HG03521 (cell line): ENCODE measurements around the gene MORC2.

Experiments used
- ATAC-seq: cut with Tn5 transposase; IDR thresholded peaks from one replicate; pipeline ENCODE4 v1.9.1; 2021; ENCODE audit warnings: mild to moderate bottlenecking, moderate library complexity; ENCODE audit not compliant: unreplicated experiment

Gene MORC2

DNA sequence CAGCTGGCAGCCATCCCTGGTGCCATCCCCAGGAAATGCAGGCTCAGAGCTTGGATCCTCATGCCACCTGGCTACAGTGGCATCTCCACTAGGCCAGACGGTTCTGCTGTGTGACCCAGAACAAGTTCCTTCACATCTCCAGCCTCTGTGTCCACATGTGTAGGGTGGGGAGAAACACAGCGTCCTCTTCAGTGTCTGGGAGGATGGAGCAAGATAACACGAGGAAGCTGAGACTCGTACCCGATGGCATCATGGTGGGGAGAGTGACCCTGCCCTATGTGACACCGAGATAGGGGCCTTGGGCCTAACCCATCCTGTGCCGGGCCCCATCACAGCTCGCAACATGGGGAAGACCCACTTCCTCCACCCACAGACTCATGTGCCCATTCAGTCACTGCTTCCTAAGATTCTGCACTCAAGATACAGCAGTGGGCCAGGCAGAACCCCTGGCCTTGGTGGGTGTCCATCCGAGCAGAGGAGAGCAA, 78.5 kb downstream of the MORC2 start:
- ATAC-seq: no peak

DNA sequence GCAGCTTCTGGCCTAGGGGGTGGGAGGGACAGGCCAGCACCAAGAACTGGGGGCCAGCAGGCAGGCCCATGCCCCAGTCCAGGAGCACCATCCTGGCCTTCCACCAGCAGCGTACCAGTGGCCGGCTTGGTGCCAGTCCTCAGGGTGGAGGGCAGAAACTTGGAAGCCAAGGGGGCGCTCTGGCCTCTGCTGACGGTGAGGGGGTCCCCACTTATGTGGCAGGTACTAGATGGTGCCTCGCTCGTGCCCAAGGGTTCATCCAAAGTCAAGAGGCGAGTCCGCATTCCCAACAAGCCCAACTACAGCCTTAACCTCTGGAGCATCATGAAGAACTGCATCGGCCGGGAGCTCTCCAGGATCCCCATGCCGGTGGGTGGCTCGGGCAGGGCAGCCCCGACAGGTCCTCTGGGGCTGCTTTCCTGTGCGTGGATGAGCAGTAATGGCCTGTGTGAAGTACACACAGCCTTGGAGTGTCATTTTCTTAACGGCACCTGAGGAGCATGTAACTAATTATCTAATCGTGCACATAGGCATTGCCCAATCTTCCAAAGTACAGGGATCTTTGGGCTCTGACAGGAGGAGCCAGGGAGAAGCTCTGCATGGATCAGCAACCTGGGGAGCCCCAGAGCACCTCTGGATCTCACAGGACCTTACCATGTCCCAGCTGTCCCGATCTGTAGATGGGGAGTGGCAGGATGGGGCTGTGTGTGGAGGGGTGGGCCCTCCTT, 79.1 kb downstream of the MORC2 start:
- ATAC-seq: no peak

DNA sequence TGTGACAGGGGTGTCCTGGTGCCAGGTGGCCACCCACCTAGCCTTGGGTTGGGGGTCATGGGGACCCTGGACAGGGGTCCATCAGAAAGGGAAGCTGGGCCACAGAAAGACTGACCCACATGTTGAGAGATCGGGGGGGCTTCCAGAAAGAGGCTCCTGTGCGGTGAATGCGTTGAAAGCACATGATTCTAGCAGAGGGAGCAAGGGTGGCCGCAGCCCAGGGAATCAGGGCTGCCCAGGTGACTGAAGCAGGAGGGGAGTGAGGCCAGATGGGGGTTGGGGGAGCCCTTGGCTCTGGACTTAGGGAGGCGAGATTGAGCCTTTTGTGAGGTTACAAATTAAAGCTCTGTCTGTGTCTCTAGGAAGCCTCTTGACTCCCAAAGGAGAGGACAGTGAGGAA, 80.7 kb downstream of the MORC2 start:
- no peak for ATAC-seq

DNA sequence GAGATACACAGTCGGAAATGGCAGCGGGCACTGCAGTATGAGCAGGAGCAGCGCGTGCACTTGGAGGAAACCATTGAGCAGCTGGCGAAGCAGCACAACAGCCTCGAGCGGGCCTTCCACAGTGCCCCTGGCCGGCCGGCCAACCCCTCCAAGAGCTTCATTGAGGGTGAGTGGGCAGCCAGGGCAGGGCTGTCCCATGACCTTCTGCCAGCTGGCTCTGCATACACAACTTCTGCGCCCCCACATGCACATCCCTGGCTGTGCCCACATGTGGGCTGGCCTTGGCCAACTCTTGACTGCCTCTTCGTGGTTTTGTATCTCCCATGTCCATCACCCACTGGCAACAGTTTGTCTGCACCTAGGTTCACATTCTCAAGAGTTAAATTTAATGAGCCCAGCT, 81.1 kb downstream of the MORC2 start:
- no peak for ATAC-seq

DNA sequence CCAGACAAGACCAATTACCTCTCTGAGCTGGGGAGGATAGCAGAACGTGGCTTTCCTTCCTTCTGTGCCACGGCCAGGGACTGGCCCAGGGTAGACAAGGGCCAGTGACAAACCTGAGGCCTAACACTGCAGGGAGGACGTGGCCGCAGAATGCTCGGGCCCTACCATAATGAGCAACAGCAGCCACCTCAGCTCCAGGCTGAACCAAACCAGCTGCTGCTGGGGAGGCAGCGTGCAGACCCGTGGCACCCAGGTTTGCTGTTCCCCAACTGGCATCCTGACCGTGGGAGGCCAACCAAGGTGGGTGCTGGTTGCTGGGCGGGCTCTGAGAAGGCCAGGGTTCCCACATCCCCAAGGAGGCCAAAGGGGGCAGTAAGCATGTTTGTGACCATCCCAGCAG, 83.0 kb downstream of the MORC2 start:
- ATAC-seq: no peak

DNA sequence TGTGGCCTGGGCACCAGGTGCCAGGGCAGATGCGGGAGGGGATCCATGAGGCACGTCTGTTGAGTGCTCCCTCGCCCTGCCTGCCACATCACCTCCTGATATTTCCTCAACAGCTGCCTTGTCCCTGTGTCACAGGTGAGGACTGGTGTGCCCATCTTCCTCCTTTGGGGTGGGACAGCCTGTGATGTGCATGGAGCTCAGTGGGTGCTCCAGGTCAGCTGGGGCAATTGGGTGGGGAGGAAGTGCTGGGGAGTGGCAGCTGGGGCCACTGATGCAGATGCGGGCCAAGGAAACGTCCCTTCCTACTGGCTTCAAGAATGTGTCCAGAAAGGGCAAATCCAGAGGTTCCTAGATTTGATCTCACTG, 83.6 kb downstream of the MORC2 start:
- ATAC-seq: no peak

DNA sequence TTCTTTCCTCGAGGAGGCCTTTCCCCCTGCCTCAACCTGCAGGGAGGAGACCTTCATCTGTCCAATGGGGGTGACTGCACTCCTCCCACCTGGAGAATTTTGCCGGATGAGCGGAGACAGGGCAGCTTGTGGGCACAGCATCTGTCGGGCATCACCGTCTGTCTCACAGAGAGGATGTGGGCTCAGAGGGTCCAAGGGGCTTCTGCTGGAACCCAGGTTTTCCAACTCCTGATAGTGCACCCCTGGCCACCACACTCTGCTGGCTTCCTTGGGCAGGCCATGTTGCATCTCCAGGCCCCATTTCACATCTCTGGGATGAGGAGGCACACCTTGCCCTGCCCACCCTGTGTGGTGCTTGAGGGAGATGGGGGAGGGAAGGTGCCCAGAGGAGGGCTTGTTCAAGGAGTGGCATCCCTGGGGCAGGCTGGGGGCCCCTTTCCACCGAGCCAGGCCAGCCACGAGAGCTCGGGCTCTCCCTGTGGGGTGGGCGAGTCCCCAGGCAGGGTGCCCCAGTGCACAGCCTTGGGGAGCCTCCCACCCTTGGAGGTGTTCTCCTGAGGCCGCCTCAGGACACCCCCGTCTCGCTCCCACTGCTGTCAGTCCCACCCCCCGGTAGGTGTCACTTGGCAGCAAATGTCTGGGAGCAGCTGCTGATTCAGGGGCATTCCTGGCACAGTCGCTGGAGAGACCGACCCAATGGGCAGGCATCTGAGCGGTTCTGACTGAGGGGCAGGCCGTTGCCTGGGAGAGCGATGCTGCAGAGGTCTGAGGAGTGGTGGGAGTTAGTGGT, 84.2 kb downstream of the MORC2 start:
- ATAC-seq: no peak

DNA sequence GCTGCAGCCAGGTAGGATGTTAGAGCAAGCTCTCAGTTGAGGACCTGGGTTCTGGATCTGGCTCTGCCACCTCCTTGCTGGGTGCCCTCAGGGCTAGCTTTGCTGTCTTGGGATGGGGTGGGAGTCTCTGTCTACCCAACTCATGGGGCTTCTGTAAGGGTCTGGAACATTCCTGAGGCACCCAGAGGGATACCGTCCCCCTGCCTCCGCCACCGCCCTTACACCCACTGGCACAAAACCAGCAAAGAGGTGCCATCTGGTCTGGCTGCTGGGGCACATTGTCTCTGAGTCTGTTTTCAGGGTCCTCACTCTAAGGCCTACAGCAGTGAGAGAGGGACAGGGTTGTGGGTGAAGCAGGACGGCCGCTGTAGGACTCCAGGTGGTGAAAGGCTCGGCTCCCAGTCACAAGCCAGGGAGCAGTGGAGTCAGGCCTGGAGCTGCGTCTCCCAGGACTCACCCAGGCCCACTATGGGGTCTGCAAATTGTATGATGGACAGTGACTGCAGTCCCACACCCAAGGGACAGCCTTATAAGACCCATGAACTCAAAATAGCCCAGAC, 84.9 kb downstream of the MORC2 start:
- ATAC-seq: no peak

DNA sequence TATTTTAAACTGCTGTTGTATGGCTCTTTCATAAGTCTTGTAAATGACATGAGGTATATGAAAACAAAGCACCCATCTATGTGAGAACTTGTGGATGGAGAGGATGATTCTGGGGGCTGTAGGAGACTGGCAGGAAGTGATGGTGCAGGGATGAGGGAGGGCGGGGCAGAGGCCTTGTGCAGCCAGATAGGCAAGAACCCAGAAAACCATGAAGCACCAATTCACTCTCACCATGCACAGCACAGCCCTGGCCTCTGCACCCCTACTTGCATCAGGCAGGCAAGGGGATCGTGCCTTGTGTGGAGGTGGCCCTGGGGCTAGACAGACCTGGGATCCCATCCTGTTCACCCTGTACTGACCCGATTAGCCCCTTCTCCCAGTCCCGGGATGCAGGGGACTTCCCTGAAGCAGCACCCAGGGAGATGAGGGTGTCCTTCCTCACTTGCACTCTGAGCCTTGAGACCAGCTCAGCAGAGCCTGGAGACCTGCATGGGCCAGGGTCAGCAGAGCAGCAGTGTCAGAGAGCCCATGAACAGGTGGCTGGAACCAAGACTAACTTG, 85.5 kb downstream of the MORC2 start:
- no peak for ATAC-seq

DNA sequence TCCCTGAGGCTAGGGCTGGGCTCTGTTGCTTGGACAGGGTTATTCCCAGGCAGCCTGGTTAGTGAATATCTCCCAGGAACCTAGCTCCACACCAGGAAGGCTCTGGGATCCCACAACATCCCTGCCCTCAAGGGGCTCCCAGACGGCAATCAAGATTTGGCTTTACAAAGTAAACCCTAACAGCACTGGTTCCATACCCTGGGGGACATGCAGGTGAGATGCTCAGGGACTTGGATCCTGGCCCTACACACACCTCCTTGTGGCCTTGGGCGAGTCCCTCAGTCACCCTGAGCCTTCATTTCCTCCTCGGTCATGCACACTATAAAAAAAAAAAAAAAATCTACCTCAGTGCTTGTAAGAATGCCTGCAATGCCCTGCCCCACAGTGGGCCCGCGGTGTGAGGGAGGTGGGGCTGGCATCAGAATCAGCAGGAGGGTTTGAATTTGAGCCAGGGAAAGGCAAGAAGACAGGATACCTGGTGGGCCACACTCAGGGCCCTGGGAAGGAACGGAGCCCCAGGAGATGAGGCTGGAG, 86.3 kb downstream of the MORC2 start:
- ATAC-seq: no peak

DNA sequence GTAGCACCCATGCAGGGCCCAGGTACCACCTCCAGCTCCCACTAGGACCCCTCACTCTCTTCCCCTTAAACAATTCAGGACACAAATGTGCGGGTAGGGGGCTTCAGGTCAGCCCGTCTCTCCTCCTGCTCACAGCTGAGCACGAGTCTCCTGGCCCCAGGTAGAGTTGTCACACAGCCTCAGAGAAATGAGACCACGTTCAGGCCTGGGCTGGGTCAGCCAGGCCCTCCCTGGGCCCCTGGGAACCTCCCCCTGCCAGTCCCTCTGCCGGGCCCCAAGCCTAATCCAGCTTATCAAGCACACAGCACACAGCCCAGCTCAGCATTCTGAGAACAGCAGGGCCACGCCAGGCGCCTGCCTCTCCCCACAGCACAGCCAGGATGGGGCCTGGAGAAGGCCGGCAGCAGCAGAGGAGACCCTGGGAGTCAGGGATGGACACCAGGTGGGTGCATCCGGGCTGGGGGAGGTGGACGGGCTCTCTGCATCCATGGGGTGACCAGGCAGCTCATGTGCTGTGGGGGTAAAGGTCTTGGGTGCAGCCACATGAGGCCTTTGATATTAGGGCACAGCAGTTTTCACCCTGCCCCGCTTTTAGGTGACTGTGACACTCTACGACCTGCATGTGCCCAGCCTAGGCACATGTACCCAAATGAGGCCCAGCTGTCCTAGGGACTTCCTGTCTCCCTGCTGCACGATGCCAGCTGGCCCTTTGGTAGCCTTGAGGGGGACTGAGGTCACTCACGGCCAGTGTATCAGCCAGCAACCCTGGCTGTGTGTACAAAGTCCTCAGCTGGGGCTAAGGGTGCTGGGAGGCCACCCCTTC, 87.0 kb downstream of the MORC2 start:
- ATAC-seq: no peak

DNA sequence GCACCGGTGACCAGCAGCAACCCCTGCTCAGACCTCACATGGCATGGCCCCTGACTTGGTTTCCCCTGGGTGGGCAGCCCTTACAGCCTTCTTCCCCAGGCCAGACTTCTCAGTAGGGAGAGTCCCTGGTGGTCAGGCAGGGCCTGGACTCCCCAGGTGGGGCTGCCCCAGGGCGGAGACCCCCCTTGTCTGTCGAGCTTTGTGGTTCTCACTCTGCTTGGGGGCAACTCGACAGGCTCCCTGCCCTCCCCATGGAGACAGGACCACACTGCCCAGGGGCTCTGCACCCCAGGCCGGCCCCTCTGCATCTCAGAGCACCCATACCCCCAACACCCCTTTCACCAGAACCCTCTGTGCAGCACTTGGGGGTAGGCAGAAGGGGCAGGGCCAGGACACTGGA, 87.7 kb downstream of the MORC2 start:
- ATAC-seq: no peak

DNA sequence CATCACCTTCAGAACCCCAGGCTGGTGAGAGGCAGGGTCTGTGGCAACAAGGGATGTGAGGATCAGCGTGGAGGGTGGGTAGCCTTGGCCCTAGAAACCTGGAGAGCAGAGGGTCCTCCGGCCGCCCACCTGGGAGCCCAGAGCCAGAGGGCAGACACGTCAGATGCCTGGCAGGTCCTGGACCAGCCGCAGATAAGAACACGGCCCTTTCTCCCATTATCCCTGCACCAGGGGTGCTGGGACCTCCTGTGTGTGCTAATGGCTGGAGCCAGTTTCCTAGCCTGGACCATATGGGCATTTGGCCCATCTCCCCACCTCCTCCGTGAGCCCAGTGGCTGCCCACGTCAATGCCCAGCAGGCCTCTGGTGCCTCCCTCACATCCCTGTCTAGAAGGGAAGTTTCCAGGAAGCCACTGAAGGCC, 88.4 kb downstream of the MORC2 start:
- ATAC-seq: no peak

DNA sequence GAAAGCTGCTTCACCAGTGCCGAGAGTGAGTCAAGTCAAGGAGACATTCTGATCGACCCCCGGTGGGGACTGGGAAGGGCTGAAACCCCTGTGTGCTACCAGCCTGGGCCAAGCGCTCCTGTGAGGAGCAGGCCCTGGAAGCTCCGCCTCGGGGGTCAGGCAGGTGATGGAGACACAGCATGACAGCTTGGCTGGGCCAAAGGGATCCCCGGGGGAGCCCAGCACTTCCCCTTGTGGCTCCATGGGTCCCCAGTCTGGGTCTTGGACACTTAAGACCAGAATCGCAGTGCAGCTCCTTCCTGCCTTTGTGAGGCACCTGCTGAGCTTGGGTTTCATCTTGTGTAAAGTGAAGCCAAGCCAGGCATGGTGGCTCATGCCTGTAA, 89.2 kb downstream of the MORC2 start:
- ATAC-seq: no peak

DNA sequence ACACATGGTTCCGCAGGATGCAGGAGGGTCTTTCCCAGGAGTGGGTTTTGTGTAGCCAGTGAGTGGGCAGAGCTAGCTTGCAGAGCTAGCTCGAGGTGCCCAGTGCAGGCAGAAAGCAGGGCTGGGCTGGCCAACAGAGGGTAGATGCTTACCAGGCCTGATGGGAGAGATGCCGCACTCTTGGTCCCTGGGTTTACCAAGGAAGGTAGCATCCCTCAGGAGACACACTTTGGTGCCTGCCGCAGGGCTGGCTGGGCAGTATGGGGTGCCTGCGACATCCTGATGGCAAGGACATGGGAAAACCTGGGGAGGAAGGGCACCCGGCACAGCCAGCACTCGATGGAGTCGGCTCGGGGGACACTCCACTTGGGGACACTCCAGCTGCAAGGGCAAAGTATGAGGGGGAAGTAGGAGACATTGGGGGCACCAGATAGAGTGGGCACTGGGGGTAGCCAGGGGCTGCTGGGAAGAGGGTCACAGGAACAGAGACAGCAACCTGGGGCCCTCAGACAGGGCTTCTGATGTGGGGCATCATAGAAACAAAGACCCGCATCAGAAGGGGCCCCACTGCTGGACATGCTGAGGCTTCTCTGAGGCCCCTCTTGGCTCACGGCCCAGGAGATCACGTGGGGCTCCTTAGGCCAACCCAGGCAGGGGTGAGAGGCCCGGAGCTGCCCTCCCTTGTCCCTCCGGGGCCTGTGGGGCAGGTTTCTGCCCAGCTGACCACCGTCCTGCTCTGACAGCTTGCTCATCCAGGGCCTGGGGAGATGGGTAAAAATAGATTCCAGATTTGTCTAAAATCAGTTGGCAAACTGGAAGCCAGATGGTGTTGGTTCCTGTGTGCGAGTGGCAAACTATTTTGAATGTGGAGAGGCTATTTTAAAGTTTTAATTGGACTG, 89.8 kb downstream of the MORC2 start:
- no peak for ATAC-seq

DNA sequence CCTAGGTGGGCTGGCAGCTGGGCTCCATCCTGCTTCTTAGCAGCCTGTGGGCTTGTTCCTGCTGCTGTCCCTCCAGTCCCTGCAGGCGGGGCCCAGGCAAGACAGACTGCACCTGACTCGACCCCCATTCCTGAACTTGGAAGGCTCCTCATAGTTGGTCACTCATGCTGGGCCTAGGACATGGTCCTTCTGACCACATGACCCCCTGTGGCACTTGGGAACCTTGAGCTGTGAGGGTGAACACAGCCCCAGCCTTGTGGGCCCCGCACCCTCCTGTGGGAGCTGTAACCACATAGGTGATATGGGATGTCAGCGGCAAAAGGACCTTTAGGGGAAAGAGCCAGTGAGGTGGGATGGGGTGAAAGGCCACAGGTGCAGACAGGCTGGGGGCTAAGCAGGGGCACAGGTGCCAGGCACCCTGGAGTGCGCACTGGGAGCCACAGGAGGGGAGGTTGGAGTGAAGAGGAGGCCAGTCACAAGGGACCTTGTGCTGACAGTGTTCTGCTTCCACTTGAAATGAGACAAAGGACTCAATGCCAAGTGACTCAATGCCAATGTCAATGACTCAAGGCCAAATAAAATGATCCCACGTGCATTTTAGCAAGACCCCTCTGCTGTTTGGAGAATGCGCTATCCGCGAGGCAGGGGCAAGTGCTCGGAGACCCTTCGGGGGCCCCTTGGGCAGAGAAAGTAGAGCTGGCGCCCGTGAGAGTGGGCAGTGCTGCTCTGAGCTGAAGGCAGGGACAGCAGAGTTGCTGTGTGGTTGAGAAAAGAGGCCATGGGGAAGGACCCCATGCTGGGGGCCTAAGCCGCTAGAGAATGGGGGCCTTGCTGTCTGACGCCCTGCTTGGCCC, 90.7 kb downstream of the MORC2 start:
- no peak for ATAC-seq

DNA sequence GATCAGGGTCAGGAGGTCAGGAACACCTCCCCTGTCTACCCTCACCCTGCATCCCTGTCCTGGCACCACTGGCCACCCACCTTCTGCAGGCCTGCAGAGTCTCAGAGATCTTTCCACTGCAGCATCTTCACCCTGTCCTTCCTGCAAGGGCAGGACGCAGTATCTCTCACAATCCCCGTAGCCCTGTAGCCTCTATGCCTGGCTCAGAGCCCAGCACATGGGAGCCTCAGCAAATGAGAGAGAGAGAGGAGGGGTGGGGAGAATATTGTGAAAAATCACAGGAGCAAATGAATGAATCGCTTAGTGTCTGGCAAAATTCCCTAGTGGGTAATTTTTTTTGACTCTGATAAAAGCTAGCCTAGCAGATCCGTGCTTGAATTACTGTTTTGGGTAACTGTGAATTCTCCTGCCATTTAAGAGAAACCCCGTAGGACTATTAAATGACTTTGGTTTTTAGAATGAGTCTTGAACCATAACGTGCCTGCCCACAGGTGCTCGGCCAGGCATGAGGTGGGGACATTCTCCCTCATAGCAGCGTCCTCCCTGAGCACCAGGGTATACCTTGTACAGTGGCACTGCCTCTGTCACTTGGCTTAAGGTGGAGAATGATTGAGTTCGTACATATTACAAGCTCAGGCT, 91.5 kb downstream of the MORC2 start:
- ATAC-seq: no peak

DNA sequence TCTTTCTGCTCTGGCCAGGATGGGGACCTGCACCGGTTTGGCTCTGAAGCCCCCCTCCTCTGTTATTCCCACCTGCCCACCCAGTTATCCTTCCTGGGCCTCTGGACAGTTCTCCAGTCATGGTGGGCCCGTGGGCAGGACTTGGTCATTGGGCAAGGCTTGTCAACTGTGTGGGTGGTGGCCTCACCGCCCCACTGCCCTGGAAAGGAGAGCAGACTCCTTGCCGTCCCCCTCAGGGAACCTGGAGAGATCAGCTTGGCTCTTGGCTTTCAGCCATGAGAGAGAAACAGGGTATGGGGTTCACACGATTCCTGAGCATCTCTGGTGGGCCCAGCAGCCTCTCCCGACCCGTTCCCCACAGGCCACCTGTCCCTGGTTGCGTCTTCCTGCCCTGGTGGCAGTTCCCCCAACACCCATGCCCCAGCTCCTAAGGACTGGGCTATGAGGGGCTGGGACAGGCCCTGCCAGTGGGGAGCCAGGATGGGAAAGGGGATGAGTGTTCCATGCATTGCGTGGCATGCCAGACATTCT, 92.3 kb downstream of the MORC2 start:
- ATAC-seq: no peak
